ENCODE results near the gene DAP.

Gene DAP

DNA sequence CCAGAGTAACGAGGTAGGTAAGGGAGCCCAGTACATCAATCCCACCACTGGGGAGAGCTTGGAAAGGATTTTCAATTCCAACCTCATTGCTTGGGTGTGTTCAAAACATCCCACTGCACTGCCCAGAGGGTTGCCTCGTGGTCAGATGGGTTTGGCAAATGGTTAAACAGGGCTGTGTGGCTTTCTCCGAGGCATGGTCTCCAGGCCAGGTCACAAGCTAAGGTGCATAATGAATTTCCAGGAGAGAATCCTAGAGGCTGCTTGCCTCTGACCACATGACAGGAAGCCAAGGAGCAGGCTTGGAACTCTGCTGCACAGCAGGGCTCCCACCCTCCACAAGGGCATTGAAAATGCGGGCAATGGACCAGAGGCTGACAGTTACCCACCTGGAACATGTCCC lies 51.6 kb downstream of the DAP start:
- DNase-seq: no peak

DNA sequence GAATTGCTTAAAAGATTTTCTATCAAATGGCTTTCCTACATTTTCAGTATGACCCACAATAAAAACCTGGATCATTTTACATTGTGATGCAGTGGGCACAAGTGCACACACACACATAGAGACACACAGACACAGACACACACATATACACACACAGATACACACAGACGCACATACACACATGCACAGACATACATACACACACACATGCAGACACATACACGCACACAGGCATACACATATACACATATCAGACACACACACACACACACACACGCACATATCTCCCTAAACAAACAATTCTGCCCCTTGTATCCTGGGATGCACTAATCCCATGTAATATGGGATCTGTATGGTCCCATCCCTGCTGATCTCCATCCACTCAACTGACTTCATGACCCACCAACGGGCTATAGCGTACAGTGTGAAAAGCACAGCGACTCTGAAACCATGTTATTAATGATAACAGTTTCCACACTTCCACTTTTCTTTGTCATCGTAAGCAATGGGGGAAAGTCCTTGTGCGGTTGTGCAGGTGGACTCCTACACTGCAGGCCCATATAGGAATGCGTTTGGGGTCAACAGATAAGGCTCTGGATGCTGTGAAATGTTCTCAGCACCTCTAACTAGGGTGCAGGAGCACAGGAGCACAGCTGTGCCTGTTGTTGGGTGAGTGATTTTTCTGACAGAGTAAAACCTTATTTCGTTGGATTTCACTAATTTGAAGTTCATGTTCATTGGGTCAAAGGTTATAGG lies 52.7 kb downstream of the DAP start:
- DNase-seq: no peak

DNA sequence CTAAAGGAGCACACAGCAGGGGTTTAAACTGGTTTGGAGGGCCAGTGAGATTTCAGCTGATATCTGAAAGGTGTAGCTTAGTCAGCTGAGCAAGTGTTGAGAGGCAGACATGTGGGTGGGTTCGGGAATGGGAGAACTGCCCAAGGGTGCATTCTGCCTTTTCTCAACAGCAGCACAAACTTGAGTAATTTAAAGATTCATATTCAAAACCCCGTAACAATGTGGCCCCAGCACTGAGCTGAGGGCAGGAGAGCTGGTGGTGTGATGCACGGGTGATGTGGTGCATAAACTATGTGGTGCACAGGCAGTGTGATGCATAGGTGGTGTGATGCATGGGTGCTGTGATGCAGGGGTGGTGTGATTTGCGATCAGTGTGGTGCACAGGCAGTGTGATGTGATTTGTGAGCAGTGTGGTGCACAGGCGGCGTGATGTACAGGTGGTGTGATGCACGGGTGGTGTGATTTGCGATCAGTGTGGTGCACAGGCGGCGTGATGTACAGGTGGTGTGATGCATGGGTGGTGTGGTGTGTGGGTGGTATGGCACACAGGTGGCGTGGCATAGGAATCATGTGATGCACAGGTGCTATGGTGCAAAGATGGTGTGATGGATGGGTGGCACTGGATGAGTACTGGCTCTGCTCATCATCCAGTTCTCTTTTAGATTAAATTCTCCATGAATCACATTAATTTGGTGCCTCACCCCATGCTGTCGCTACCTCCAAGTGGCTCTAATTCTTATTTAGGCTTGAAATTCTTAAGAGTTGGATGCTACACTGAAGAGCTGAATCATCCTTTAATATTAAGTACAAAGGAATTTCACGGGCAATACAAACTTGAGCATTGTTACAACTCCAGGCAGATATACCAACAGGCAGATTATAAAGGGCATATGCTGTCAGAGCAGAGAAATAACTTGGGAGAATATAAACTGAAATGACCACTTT lies 53.6 kb downstream of the DAP start:
- peak; percentile 61 for DNase-seq

DNA sequence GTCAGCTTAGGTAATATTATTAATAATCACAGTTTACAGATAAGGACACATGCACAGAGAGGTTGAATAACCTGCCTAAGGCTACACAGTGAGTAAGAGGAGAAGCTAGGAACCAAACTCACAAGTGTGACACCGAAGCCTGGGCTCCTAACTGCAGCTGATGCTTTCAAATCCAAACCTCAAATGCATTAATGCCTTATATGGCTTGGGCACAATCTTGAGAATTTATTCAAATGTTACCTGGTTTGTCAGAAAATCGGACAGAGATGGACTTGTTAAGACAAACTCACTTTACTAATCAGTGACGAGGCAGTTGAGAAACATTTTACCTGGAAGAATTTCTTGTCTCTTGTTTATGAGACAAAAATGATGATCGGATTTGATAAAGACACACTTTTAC lies 54.7 kb downstream of the DAP start:
- DNase-seq: no peak

DNA sequence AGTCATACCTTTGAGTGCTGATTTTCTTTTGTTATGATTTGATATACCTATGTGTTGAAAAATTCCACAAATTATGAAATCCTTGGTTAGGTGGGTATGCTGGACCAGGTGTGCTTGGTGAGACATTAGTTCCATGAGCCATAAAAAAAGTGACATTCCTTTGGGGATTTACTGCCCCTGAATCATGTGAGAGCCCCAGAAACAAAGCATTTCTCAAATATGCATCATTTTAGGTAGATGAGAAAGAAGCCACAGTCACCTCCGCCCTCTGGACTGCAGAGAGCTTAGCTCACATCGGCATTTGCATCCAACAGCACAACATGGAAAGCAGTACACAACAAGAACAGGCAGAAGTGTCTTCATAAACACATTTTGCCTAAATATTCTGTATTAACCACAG lies 55.3 kb downstream of the DAP start:
- no peak for DNase-seq

DNA sequence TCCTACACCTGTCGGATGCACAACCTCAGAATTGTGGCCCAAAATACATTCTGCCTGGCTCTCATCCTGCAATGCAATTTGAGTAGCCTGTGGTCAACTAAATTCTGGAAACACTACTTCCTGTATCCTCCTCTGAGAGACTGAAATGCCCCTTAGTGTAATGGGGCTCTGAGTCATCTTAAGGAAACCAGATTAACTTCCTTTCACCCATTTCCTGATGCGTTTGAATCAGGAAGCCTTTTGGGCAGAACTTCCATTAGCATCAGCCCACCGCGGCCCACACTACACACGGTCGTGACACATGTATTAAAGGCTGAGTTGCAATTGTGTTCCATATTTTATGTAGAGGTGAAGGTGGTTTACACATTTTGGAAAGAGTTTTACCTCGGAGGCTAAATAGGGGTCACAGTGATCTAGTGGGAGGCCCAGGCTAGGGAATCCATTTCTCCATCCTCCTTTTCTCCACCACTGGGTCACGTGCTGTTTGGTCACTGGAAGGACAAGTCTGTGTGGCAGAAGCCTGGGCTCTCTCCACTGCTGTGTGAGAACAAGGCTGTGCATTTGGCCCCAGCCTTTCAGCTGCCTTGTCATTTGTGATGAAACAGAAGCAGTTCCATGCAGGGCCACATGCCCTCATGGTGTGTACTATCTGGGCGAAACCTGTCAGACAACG lies 55.9 kb downstream of the DAP start:
- peak; percentile 58 for DNase-seq

DNA sequence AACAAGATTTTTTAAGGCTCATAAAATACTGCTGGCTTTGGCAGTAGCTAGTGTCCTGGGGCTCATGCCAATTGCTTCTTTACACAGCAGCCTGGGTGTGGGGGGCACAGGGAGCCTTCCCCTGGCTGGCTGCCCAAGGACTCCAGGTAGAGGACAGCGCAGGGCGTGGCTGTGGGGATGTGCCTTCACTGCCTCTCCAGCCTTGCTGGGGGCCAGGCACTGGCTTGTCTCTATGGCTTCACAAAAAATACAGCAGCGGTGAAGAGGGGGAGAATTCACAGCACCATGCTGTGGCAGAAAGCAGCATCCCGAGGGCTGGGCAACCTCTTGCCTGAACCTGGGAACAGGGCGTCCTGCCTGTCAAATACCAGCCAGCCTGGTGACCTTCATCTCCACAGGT lies 57.4 kb downstream of the DAP start:
- DNase-seq: no peak

DNA sequence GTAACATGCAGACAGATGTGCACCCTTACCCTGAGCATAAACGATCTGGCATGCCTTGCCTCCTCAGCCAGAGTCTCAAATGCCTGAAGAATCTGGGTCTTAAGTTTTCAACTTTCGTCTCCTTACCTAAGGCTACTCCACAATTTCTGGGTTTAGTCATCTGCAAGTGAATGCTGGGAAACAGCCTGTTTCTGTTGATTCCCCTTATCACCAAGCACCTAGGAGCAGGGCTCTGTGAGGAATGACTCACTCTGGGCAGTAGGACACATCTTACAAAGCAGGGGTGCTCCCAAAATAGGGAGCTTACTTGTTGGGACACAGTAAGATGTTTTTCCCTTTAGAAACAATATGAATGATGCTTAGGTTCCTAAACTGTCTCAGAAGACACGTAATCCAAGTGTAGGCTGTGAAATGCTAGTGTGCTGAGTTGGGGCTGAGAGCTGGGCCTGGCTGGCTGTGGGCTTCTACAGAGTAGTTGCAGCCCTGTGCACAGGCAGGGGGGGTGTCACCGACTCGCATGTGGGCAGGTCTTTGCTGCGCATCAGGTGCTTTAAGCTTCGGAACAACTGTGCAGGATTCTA lies 58.0 kb downstream of the DAP start:
- DNase-seq: no peak

DNA sequence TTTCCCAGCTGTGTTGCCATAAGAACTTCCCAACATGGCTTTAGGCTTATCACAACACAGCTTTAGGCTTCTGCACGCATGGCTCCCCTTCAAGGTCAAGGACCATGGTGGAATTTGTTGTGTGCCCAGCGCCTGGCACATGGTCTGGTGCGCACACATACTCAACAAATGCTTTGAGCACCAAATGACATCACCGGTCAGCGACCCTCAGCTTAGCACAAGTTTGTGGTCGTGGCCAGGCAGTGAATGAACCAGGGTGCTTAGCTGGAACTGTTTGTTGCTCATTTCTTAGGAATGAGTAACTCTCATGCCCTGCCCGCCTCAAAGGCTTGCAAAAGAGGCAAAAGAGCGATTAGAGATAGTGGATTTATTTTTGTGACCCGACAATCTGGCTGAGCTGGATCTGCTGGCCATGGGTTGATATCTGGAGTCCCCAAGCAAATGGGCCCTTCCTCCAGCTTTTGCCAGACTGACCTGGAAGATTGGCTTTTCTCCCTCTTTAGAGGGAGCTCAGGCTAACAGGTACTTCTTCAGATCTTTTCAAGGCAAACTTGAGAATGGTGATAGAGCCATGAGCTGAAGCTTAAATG lies 58.9 kb downstream of the DAP start:
- peak; percentile 88 for DNase-seq

DNA sequence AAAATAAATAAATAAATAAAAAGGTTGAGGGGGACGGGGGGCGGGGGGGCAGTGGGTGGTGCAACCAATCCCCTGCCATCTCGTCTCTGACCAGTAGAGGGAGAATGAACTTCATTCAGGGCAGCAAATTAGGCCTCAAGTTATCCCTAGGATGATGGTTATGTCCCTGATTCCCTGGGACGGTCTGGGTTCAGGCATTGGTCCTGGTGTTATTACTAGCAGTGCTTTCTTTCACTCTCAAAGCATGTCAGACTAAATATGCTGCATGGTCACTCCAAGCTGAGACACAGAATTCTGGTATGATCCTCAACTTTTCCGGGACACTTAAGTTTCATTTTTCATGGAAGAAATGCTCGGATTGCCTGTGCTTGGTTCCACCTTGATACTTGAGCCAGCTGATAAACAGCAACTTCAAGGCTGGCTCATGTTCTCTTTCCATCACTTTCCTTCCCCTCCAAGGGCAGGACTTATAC lies 59.4 kb downstream of the DAP start:
- peak; percentile 61 for DNase-seq

DNA sequence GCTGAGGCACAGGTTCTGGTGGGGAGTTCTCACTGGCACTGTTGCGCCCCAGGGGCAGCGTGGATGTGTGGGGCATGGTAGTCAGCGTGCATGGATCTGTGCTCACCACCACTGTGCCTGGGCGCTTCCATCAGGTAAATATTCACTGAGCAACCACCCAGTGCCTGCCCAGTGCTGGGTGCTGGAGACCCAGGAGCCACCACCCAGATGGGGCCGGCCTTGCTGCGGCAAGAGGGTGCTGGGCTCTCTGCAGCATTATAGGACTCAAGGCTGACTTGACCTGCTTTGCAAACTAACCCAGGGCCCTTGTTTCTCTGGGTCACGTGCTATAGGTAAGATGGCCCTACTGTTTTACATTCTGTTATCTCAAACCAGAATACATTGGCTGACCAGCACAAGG lies 60.5 kb downstream of the DAP start:
- no peak for DNase-seq

DNA sequence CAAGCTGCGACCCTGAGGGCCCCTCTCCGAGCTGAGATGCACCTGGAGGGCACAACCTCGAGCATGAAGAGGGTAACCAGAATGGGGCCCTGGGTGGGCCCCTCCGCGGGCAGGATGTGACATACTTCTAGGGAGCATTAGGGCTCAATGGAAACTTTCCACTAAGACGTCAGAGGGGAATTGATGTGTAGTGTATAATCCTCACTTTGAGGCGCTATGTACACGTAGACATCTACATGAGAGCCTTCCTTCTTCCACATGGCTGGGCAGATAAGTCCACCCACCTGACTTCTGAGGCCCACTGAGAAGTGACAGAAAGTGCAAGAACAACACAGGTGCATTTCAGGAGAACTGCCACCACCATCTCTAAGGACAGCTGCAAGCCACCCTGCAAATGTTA lies 61.0 kb downstream of the DAP start:
- no peak for DNase-seq

DNA sequence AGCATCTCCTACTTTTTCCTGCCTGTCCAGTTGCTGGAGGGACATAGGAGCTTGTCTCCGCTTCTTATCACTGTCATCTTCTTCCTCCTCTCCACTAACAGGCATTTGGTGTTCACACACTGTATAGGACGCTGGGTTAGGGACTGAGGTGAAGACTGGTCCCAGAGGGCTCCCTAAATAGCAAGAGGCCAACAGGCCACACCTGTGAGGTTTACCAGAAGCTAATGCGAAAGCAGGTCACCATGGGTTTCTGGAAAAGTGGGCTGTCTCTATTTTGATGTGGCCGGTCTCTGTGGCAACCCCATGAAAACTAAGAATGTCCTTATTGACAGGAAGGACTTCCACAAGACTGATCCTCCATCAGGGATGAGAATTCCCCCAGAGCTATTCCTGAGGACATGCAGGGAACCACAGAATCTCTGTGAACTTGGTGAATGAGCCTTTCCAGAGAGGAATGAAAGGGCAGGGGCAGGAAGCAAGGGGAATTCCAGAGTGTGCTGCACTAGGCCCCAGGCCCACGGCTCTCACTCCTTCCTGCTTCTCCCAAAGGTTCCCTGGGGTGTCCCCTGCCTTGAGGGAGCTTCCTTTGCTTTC lies 61.7 kb downstream of the DAP start:
- DNase-seq: no peak

DNA sequence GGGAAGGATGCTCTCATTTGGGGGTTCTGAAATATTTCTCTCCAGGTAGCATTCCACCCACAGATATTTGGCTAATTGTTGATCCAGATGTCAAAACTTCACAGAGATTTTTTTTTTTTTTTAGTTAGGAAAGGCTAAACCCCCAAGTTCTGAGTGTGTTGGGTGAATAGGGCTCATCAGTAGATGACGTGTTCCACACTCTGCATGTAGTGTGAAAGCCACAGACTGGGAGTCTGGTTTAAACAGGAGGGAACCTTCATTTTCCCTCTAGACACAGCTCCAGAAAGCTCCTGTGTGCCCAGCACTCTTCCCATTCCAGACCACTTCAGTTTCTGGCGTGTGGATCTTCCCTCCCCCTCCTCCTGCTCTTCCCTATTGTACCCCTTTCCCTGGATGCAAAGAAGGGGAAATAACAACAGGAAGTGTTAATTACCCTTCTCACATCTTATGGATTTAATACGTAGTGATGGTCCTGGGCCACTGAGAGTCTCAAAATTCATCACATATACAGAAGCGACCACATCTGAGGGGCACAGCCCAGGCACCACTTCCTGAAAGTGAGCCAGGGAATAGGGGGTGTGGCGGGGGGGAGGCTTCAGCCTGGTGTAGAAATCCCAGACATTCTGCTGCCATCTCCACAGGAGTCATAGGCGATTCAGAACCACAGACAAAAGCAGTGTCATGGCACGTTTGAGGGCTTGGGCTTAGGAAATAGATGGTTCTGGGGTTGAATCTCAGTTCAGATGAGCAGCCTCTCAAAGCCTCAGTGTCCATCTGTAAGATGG lies 65.1 kb downstream of the DAP start:
- peak; percentile 45 for DNase-seq

DNA sequence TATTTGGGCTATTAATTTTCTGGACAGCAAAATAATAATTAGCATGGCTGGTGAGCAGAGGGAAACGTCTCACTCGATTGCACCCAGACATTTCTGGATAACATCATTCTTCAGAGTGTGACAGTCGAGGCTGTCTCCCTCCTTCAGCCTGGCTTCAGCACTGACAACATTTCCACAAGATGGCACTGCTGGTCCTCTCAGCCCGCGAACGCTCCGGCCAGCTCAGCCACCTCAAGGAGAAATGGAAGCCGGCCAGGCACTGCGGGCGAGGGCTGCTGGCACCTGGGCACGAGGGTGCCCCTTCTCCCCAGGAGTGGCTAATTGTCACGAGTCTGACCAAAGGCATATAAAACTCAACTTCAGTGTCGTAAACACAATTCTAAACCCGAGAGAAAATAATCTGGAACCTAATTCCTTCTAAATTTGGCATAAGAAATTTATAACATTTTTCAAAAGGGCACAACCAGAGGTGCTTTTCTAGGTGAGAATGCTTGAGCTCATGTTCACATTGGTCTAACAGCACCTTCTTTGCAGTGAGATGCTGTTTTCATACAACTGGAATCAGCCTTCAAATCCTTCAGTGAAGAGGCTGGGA lies 65.9 kb downstream of the DAP start:
- peak; percentile 72 for DNase-seq

DNA sequence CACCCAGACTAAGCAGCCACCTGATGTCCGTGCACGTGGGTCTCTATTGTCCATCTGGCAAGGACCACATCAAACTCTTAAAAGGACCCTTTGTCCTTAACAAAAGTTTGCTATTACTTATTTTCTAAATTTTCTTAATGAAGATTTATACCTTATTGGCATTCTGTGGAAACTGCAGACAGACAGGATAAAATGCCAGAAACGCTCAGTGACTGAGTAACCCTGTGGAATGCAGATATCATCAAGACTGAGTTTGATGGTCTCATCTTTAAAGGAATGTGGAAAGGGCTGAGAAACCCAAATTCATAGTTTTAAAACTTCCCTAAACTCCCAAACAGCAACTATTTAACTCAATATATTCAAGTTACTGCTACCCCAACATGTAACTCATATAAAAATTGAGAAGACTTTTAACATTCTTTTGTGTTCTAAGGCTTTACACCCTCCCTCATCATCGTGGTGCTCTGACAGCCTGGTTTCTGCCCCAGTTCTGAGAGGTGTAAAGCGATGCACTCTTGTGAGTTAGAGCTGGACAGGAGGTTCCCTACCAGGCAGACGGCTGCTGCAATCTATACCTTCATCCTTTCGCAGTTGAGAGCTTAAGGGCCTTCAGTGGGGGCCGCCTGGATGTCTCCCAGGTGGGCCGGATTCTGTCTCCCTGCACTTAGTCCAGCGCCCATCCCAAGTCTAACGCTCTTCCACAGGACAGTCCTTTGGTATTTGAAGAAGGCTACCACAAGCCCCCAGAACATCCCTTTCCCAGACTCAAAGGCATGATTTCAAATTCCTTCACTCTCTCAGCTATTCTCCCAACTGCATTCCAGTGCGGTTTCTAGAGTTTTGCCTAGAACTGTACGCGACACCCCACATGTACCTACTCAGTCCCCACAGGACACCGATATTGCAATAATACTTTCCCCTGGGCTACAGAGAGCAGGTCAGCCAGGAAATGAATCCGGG lies 68.9 kb downstream of the DAP start:
- peak; percentile 95 for DNase-seq

DNA sequence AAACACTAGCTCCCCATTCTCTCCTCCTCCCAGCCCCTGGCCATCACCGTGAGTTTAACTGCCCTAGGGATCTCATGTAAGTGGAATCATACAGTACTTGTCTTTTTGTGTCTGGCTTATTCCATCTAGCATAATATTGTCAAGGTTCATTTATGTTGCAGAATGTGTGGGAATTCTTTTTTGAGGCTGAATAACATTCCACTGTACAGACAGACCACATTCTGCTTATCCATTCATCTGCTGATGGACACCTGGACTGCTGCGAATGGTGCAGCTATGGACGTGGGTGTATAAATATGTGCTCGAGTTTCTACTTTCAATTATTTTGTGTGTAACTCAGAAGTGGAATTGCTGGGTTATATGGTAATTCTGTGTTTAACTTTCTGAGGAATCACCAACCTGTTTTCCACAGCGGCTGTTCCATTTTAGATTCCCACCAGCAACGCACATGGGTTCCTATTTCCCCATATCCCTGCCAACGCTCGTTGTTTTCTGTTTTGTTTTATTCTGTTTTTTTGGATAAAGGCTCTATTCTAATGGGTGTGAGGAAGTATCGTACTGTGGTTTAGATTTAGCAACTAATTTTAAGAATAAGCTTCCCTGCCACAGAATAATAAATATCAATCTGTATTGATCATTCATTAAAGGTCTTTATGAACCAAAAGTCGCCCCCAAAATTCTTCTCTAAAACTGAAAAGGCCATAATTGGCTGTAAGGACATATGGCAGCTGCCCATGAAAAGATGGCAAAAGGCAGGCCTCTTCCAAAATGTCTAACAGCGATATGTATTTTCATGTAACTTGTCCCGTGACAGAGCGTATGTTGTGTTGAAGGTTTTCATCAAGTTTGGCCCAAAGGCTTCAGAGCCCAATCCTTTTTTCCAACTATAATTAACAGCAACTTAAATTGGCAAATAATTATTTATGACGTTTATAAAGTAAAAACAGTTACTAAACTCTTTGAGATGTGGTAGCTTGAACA lies 70.3 kb downstream of the DAP start:
- no peak for DNase-seq

DNA sequence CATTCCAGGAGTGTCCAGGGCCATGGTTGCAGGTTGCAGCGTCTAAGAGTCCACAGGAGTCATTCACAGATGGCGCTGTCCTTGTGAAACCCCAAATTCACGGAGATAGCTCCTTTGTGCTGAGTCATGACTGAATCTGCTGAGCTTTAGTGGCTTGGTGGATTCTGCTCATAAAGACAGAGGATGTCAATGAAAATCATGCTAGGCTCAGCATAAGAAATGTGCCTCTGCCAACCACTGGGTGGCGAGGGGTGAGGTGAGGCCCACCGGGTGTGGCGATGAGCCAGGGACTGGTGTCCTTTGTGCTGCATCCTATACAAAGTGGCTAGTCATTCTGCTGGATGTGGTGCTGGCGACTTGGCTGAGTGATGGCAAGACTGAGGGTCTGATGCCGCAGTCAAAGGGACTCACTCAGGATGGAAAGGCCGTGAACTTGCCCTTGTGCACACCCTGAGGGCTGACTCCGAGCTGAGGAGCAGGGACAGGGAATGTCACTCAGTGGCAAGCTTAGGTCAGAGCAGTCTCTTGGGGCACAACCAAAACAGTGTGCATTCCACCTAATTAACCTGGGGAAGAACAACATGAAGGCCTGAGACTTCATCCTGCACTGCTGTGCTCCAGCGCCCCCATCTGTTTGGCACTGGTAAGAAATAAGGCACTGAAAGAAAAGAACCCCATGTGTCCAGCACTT lies 71.5 kb downstream of the DAP start:
- DNase-seq: peak; percentile 51

All from fibroblast of skin of back (primary cell).